Activated naive CD8-positive, alpha-beta T cell (primary cell): ENCODE data around the gene ZNF836.

ENCODE experiments used
- H3K27ac Mint-ChIP-seq: one replicate; pipeline ENCODE4 v1.8.0; 2021; ENCODE audit warnings: mixed read lengths
- H3K27me3 Mint-ChIP-seq: one replicate; pipeline ENCODE4 v1.8.0; 2021; ENCODE audit warnings: mixed read lengths
- H3K36me3 Mint-ChIP-seq: one replicate; pipeline ENCODE4 v1.8.0; 2021; ENCODE audit warnings: mixed read lengths
- H3K4me1 Mint-ChIP-seq: one replicate; pipeline ENCODE4 v1.8.0; 2021; ENCODE audit warnings: low read depth, mixed read lengths
- H3K4me3 Mint-ChIP-seq: one replicate; pipeline ENCODE4 v1.8.0; 2021; ENCODE audit warnings: mild to moderate bottlenecking, mixed read lengths
- H3K9me3 Mint-ChIP-seq: one replicate; pipeline ENCODE4 v1.8.0; 2021; ENCODE audit warnings: low read depth, mixed read lengths

ZNF836 gene

DNA sequence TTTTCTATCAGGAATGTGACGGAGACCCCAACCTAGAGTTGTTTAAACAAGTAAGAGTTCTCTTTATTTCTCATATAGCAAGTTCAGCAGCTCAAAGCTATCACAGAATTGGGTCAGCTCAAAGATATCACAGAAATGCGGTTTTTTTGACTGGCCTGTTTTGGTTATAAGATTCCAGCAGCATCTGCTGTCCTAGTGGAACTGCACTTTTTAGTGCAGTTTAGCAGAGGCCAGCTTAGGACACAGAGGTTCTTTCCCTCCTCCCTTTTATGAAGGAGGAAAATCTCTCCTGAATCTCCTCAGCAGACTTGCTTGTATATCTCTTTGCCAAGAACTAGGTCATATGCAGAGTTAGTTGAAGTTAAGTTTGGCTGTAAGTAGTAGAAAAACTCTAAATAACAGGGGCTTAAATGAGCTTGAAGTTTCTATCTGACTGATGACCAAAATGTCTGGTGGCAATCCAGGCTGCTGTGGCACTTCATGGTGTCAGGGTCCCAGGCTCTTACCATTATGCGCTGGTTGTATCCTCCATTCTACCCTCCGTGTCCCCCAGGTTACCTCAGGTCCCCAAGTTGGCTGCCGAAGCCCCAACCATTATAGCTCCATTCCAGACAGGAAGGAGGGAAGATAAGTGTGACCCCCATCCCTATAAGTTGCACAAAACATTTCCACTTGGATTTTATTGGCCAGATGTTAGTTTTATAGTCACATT, 25.0 kb upstream of the ZNF836 start:
- Mint-ChIP-seq H3K27me3 (no peaks in the 10 kb centered on the region), H3K27ac (peak overlapping the region; percentile 16), H3K4me3 (no peak overlapping the region), H3K9me3 (no peaks in the 10 kb centered on the region), H3K4me1 (peaks cover 69% of the 10 kb centered on the region), H3K36me3 (peaks cover 4% of the 10 kb centered on the region)

DNA sequence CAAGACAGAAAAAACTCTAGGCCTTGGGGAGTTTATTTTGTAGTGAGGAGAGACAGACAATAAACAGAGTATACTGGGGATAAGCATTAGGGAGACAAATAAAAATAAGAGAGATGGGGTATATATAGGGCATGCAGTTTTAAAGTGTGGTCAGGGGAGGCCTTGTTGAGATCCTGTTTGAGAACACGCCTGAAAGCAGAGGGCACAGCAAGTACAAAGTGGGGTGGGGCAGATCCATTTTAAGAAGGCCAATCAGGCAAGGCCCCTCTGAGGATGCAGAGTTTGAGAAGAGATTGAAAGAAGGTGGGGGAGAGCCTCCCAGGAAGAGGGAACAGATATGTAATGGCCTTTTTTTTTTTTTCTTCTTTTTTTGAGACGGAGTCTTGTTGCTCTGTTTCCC, 20.5 kb upstream of the ZNF836 start:
- Mint-ChIP-seq H3K4me1 (peaks cover 52% of the 10 kb centered on the region), H3K36me3 (peaks cover 4% of the 10 kb centered on the region), H3K27me3 (no peaks in the 10 kb centered on the region), H3K9me3 (no peaks in the 10 kb centered on the region), H3K27ac (peak overlapping the region; percentile 98), H3K4me3 (peak overlapping the region; percentile 92)

DNA sequence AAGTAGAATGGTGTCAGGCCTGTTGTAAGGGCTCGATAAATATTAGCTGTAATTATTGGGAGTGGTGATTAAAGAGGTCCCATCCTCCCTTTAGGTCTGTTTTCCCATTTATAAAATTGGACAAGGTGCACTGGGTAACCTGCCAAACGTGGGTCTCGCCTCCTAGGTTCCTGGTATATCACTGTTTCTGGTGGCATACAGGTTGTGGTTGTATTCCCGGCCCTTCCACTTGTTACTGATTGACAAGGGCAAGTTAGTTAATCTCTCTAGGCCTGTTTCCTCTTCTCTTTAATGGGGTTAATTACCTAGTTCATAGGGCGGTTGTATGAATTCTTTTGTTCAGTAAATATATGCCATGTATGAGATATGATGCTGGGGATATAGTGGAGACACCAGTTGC, 20.0 kb upstream of the ZNF836 start:
- peak overlapping the region; percentile 98 for H3K27ac Mint-ChIP-seq
- peaks cover 4% of the 10 kb centered on the region for H3K36me3 Mint-ChIP-seq
- H3K4me1 Mint-ChIP-seq = peaks cover 47% of the 10 kb centered on the region
- H3K9me3 Mint-ChIP-seq = no peaks in the 10 kb centered on the region
- H3K4me3 Mint-ChIP-seq = peak overlapping the region; percentile 92
- H3K27me3 Mint-ChIP-seq = no peaks in the 10 kb centered on the region

DNA sequence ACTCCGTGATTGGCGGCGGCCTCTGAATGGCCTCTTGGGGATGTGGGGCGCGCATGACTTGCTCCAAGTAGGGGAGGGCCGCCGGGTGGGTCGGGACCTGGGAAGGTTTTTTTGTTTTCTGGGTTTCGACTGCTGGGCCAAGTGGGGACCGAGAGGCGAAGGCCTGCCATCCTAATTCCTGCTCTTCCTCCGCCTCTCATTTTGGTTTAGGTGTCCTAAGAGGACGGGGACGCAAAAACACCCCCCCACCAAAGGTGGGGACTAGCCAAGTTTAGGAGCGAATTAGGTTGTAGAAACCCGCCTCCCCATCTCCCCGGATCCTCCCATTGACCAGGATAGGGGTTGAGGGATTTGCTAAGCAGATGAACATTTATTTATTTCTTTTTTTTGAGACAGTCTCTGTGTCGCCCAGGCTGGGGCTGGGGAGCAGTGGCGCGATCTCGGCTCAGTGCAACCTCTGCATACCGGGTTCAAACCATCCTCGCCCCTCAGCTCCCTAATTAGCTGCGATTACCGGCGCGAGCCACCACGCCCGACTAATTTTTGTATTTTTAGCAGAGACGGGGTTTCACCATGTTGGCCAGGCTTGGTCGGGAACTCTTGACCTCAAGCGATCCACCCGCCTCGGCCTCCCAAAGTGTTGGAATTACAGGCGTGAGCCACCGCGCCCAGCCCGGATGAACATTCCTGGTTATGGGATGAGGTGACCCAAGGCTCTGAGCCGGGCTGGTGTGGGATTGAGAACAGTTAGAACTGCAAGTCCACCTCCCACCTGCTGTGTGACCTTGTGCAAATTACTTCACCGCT, 19.3 kb upstream of the ZNF836 start:
- H3K36me3 Mint-ChIP-seq = peaks cover 4% of the 10 kb centered on the region
- no peaks in the 10 kb centered on the region for H3K27me3 Mint-ChIP-seq
- H3K4me3 Mint-ChIP-seq = peak overlapping the region; percentile 92
- H3K9me3 Mint-ChIP-seq = no peaks in the 10 kb centered on the region
- H3K27ac Mint-ChIP-seq = peak overlapping the region; percentile 98
- peaks cover 41% of the 10 kb centered on the region for H3K4me1 Mint-ChIP-seq

DNA sequence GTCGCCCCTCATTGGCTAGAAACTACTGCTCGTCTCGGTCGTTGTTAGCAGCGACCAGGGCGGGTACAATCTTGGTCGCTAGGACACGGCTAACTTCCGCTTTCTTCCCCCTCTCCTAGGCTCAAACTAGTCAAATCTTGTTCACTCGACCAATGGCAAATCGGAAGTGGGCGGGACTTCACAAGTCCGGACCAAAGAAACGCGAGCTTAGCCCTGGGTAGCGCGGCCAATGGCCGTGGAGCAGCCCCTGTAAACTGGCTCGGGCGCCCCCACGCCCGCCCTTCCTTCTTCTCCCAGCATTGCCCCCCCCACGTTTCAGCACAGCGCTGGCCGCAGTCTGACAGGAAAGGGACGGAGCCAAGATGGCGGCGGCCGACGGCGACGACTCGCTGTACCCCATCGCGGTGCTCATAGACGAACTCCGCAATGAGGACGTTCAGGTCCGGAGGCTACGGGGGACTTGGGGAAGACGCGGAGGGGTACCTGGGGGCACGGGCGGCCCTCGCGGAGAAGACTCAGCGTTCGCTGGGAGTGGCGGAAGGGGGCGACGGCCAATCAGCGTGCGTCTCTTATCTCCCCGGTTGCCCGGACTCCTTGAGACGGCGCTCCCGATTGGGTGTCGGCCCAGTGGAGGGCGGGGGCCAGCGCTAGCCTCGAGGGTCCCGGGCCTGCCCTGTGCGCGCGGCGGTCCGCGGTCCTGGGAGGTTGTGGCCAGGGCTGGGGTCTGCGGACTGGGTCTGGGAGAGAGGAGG, 18.5 kb upstream of the ZNF836 start, which contains the start of gene PPP2R1A:
TSS of gene PPP2R1A (plus strand) at position 318 of the 752 bp plus-strand sequence. CDS start at position 363, 45 bp downstream.
- H3K4me3 Mint-ChIP-seq = peak within 1 kb of the TSS; percentile 92
- H3K4me1 Mint-ChIP-seq = peaks cover 38% of the 10 kb centered on the region
- no peaks in the 10 kb centered on the region for H3K9me3 Mint-ChIP-seq
- H3K27me3 Mint-ChIP-seq = no peaks in the 10 kb centered on the region
- H3K27ac Mint-ChIP-seq = peak within 1 kb of the TSS; percentile 98
- peaks cover 4% of the 10 kb centered on the region for H3K36me3 Mint-ChIP-seq

DNA sequence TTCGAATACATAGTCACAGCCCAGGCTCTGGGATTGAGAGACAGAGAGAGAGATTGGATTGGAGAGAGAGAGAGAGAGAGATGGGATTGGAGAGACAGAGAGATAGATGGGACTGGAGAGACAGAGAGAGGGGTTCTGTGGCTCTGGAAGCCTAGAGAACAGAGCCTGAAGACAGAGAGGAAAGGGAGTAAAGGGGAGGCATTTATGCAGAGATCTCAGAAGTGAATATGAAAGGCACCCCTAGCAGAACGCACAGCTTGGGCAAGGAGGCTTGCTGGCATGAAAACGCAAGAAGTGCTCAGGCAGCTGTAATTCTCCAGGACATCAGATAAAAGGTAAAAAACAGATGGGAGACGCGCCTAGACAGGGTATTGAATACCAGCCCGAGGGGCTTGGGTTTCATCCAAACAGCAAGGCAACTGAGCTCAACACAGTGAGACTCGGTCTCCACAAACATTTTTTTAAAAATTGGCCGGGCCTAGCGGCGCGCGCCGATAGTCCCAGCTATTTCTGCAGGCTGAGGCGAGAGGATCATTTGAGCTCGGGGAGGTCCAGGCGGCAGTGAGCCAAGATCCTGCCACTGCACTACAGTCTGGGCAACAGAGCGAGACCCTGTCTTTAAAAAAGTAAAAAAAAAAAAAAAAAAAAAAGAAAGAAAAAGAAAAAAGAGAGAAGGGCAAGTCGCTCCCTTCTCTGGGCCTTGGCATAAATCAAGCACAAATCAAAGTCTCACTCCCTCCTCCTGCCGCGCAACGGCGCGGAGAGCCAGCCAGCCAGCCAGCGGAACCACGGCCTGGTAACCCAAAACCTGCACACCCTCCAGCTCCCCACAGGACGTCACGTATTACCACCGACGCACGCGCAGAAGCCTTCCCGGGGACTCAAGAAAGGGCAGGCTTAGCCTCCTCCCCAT, 17.7 kb upstream of the ZNF836 start:
- no peaks in the 10 kb centered on the region for H3K9me3 Mint-ChIP-seq
- peak overlapping the region; percentile 92 for H3K4me3 Mint-ChIP-seq
- H3K36me3 Mint-ChIP-seq = peaks cover 4% of the 10 kb centered on the region
- no peaks in the 10 kb centered on the region for H3K27me3 Mint-ChIP-seq
- peaks cover 30% of the 10 kb centered on the region for H3K4me1 Mint-ChIP-seq
- peak overlapping the region; percentile 98 for H3K27ac Mint-ChIP-seq

DNA sequence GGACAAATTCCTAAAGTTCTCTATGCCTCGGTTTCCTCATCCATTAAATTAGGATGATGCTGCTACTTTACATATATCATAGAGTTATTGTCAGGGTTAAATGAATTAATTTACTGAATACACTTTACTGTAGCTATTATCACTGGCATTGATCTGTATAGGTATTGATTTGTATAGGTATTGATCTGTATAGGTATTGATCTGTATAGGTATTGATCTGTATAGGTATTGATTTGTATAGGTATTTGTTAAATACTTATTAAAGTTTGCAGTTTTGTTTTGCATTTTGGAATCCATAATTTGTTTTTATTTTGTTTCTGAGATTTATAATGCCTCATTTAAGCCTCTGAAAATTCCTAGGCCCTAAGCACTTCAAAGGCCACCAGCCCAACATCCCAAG, 16.0 kb upstream of the ZNF836 start:
- Mint-ChIP-seq H3K4me1 (peaks cover 21% of the 10 kb centered on the region), H3K36me3 (peaks cover 4% of the 10 kb centered on the region), H3K27me3 (no peaks in the 10 kb centered on the region), H3K9me3 (no peaks in the 10 kb centered on the region), H3K4me3 (no peak overlapping the region), H3K27ac (no peak overlapping the region)

DNA sequence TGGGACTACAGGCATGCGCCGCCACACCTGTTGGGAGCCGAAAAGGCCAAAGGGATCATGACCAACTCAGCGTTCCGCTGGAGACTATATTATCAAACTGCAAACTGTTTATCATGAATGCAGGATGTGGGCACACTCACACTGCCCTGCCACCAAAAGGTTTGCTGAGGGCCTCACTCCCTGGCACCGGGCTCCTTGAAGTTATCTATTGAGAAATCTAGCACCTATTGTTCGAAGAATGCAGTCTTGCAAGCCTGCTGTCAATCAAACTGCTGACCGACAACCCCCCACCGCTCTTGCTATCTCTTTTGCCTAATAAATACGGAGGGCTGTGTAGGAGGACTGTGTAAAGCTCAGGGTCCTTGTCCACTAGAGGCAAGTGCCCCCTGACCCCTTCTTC, 5.2 kb upstream of the ZNF836 start:
- H3K27ac Mint-ChIP-seq = no peak overlapping the region
- H3K4me3 Mint-ChIP-seq = no peak overlapping the region
- H3K27me3 Mint-ChIP-seq = no peaks in the 10 kb centered on the region
- H3K4me1 Mint-ChIP-seq = peaks cover 7% of the 10 kb centered on the region
- H3K36me3 Mint-ChIP-seq = no peaks in the 10 kb centered on the region
- H3K9me3 Mint-ChIP-seq = no peaks in the 10 kb centered on the region

DNA sequence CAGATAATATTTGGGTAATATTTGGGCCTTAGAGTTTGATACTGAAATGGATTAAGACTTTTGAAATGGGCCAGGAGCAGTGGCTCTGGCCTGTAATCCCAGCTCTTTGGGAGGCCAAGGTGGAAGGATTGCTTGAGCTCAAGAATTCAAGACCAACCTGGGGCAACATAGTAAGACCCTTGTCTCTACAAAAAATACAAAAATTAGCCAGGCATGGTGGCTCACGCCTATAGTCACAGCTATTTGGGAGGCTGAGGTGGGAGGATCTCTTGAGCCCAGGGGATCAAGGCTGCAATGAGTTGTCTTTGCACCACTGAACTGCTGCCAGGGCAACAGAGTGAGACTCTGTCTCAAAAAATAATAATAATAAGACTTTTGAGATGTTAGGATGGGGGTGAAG, 926 bp upstream of the ZNF836 start:
- peak overlapping the region; percentile 98 for H3K4me3 Mint-ChIP-seq
- peaks cover 12% of the 10 kb centered on the region for H3K36me3 Mint-ChIP-seq
- peaks cover 32% of the 10 kb centered on the region for H3K4me1 Mint-ChIP-seq
- no peaks in the 10 kb centered on the region for H3K9me3 Mint-ChIP-seq
- H3K27me3 Mint-ChIP-seq = no peaks in the 10 kb centered on the region
- H3K27ac Mint-ChIP-seq = no peak overlapping the region

DNA sequence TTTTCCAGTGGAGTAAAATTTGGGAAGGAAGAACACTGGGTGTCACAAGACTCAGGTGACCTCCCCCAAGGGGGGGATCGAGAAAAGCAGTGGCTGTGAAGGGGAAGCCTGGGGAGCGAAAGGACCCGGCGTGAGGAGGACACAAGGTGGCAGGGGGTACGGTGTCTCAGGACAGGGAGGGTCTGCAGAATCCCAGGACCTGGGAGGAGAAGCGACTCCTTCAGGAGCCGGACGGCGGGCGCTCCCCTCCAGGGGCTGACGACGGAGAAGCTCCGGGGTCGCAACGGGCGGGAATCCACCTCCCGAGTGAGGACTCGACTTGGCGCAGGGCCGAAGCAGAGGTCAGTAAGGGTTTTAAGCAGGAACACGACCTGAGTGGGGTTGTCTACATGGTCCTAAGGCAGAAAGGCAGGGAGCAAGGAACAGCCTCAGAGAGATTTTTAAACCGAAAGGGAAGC, 529 bp downstream of the ZNF836 start:
- Mint-ChIP-seq H3K4me3 (peak overlapping the region; percentile 98), H3K9me3 (no peaks in the 10 kb centered on the region), H3K27ac (peak overlapping the region; percentile 97), H3K27me3 (no peaks in the 10 kb centered on the region), H3K4me1 (peaks cover 32% of the 10 kb centered on the region), H3K36me3 (peaks cover 12% of the 10 kb centered on the region)

DNA sequence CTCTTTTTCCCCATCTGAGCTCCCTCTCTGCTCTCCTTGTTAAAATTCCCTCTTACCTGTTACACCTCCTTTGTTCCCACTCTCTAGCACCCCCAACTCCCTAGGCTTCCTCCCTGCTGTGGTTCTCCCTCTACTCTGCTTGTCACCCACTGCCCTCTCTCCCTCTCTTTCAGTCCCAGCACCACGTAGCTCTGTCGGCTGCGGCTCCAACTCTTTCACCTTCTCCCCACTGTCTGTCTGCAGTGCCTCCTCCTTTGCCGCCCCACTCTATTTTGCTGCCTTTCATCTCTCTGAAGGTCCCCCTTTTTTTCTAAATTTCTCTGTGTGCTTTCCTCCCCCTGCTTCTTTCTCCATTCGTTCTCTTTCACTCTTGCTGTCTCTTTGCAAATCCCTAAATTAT, 1.1 kb downstream of the ZNF836 start:
- H3K27me3 Mint-ChIP-seq = no peaks in the 10 kb centered on the region
- peak overlapping the region; percentile 97 for H3K27ac Mint-ChIP-seq
- H3K36me3 Mint-ChIP-seq = peaks cover 16% of the 10 kb centered on the region
- peak overlapping the region; percentile 98 for H3K4me3 Mint-ChIP-seq
- peaks cover 3% of the 10 kb centered on the region for H3K9me3 Mint-ChIP-seq
- H3K4me1 Mint-ChIP-seq = peaks cover 35% of the 10 kb centered on the region

DNA sequence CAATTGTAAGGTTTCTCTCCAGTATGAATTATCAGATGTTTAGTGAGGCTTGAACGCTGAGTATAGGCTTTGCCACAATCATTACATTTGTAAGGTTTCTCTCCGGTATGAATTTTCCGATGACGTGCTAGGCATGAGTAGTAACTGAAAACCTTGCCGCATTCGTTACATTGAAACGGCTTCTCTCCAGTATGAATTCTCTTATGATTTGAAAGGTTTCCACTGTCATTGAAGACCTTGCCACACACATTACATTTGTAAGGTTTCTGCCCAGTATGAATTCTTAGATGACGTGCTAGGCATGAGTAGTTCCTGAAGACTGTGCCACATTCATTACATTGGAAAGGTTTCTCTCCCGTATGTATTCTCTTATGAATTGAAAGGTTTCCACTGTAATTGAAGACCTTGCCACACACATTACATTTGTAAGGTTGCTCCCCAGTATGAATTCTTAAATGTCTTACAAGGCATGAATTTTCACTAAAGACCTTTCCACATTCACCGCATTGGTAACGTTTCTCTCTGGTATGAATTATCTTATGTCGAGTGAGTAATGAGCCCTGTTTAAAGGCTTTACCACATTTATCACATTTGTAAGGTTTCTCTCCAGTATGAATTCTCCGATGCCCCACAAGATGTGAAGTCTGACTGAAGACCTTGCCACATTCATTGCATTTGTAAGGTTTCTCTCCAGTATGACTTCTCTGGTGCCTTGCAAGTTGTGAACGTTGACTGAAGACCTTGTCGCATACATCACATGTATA, 15.6 kb downstream of the ZNF836 start:
- H3K27me3 Mint-ChIP-seq = no peaks in the 10 kb centered on the region
- no peak overlapping the region for H3K4me3 Mint-ChIP-seq
- H3K27ac Mint-ChIP-seq = no peak overlapping the region
- no peaks in the 10 kb centered on the region for H3K4me1 Mint-ChIP-seq
- H3K36me3 Mint-ChIP-seq = peaks cover 60% of the 10 kb centered on the region
- H3K9me3 Mint-ChIP-seq = peaks cover 45% of the 10 kb centered on the region

DNA sequence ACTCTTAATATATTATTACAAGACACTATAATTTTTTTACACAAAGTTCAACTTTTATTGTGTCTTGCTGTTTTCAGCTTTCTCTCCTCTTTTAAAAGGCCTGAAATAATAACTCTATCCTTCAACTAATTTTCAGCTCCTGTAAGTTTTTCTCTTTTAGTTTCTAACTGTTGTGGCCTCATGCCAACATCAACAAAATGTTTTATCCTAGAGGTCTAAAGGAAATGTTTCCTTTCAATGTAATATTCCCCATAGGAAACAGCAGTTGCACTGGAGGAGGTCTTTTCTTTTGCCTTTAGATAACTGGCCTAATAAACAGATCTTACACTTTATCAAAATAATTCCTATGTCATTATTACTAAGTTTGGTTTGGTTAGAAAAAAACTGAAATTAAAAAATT, 23.2 kb downstream of the ZNF836 start:
- H3K4me1 Mint-ChIP-seq = no peaks in the 10 kb centered on the region
- no peaks in the 10 kb centered on the region for H3K27me3 Mint-ChIP-seq
- H3K4me3 Mint-ChIP-seq = no peak overlapping the region
- H3K27ac Mint-ChIP-seq = no peak overlapping the region
- peaks cover 20% of the 10 kb centered on the region for H3K36me3 Mint-ChIP-seq
- H3K9me3 Mint-ChIP-seq = peaks cover 12% of the 10 kb centered on the region
